Endodermal cell (in vitro differentiated cells): ENCODE data around the gene PRPSAP1. TPM values are rescaled to one million over a fixed set of nuclear protein-coding genes. Genes with fewer than 3 reads are reported as not detected.

Experiments
- DNase-seq: peaks from one replicate; pipeline ENCODE4 v3.0.0-alpha.2; 2017
- H3K27ac ChIP-seq: 2 replicates; pipeline ENCODE4 v1.5.1; 2013; ENCODE audit warnings: mild to moderate bottlenecking, low read depth, low read length, moderate library complexity
- H3K27me3 ChIP-seq: 2 replicates; pipeline ENCODE4 v1.6.1; 2013; ENCODE audit warnings: mild to moderate bottlenecking, low read length, moderate library complexity; ENCODE audit not compliant: insufficient read depth, control insufficient read depth, poor library complexity, severe bottlenecking
- H3K36me3 ChIP-seq: 2 replicates; pipeline ENCODE4 v1.7.0; 2013; ENCODE audit warnings: mild to moderate bottlenecking, low read length, moderate library complexity; ENCODE audit not compliant: control insufficient read depth, insufficient read depth
- H3K4me1 ChIP-seq: one replicate; pipeline ENCODE4 v1.7.0; 2013; ENCODE audit warnings: low read length; ENCODE audit not compliant: control insufficient read depth, insufficient read depth
- H3K4me3 ChIP-seq: 2 replicates; pipeline ENCODE4 v1.5.1; 2013; ENCODE audit warnings: mild to moderate bottlenecking, low read length, moderate library complexity
- H3K9ac ChIP-seq: 2 replicates; pipeline ENCODE4 v1.6.1; 2013; ENCODE audit warnings: mild to moderate bottlenecking, low read length, moderate library complexity; ENCODE audit not compliant: poor library complexity, severe bottlenecking; ENCODE audit errors: extremely low read depth
- H3K9me3 ChIP-seq: 2 replicates; pipeline ENCODE4 v1.6.1; 2013; ENCODE audit warnings: mild to moderate bottlenecking, low read length, moderate library complexity; ENCODE audit not compliant: control insufficient read depth
- H3K27ac Mint-ChIP-seq: 2 replicates; pipeline ENCODE4 v1.8.0; 2020; ENCODE audit warnings: mixed read lengths
- H3K27me3 Mint-ChIP-seq: 2 replicates; pipeline ENCODE4 v1.8.0; 2021; ENCODE audit warnings: mild to moderate bottlenecking, mixed read lengths; ENCODE audit not compliant: insufficient read depth
- H3K36me3 Mint-ChIP-seq: 2 replicates; pipeline ENCODE4 v1.8.0; 2020; ENCODE audit warnings: low read depth, mixed read lengths
- H3K4me1 Mint-ChIP-seq: 2 replicates; pipeline ENCODE4 v1.8.0; 2020; ENCODE audit warnings: mixed read lengths
- H3K4me3 Mint-ChIP-seq: 2 replicates; pipeline ENCODE4 v1.8.0; 2020; ENCODE audit warnings: mild to moderate bottlenecking, moderate library complexity, mixed read lengths
- H3K9me3 Mint-ChIP-seq: 2 replicates; pipeline ENCODE4 v1.8.0; 2020; ENCODE audit warnings: mild to moderate bottlenecking, mixed read lengths
- WGBS, 2 experiments: methylation state at CpG; one replicate each; pipeline versions ENCODE4 v1.1.5 to v1.1.7; 2013; ENCODE audit warnings: missing lambda C conversion rate in 2 of 2, mixed read lengths in 1 of 2; ENCODE audit not compliant: insufficient coverage in 1 of 2, insufficient read length in 1 of 2; 5-methylcytosine and 5-hydroxymethylcytosine counted together
- total RNA-seq, 2 donors: library from RNA; stranded (reverse); fragmentation: NEBNext Ultra II Directional in 1 of 2; extraction: Animal tissue kit (Norgen Biotek cat#: 25700) in 1 of 2; gene quantifications; 2 replicates in 1 of 2; 3 replicates in 1 of 2; pipeline ENCODE4 v1.2.1, GENCODE V29; 2021
- TF ChIP-seq, protein P1 (sequence below): fragments of 200-600 bp; sonication (generic); conservative IDR thresholded peaks from 2 replicates; pipeline ENCODE4 v1.5.0; 2021; ENCODE audit warnings: antibody characterized with exemption, mild to moderate bottlenecking

The PRPSAP1 gene
- total RNA-seq, 2 donors from 2014 or later, result 60.9 to 89.8 TPM

DNA sequence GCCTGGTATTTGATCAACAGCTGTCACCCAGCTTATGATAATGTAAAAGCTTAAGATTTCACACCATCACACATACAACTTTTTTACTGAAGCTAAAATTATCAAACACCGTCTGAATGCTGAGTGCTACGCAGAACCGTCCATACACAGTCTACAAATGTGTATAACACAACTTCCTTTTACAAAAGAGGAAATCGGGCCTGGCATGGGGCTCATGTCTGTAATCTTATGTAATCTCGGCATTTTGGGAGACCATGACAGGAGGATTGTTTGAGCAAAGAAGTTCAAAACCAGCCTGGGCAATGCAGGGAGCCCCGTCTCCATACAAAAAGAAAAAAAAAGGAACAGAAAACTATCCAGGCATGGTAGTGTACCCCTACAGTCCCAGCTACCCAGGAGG is 26.0 kb downstream of the PRPSAP1 start:
- no peaks in the 10 kb centered on the region for H3K27me3 Mint-ChIP-seq
- Histone ChIP-seq H3K4me1 (no peaks in the 10 kb centered on the region), H3K9ac (no peak overlapping the region), H3K4me3 (no peak overlapping the region), H3K36me3 (peaks cover 76% of the 10 kb centered on the region), H3K27ac (no peak overlapping the region), H3K9me3 (no peaks in the 10 kb centered on the region), H3K27me3 (no peaks in the 10 kb centered on the region)
- no peaks in the 10 kb centered on the region for H3K4me1 Mint-ChIP-seq
- peaks cover 50% of the 10 kb centered on the region for H3K36me3 Mint-ChIP-seq
- H3K4me3 Mint-ChIP-seq, result no peak overlapping the region
- WGBS, 2 experiments, result 80 to 96% methylated on average over 3 to 6 of the region's 6 CpGs
- no peaks in the 10 kb centered on the region for H3K9me3 Mint-ChIP-seq
- TF ChIP-seq, protein P1, sequence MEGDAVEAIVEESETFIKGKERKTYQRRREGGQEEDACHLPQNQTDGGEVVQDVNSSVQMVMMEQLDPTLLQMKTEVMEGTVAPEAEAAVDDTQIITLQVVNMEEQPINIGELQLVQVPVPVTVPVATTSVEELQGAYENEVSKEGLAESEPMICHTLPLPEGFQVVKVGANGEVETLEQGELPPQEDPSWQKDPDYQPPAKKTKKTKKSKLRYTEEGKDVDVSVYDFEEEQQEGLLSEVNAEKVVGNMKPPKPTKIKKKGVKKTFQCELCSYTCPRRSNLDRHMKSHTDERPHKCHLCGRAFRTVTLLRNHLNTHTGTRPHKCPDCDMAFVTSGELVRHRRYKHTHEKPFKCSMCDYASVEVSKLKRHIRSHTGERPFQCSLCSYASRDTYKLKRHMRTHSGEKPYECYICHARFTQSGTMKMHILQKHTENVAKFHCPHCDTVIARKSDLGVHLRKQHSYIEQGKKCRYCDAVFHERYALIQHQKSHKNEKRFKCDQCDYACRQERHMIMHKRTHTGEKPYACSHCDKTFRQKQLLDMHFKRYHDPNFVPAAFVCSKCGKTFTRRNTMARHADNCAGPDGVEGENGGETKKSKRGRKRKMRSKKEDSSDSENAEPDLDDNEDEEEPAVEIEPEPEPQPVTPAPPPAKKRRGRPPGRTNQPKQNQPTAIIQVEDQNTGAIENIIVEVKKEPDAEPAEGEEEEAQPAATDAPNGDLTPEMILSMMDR, result no peak
- H3K27ac Mint-ChIP-seq, result no peak overlapping the region
- no peak for DNase-seq

DNA sequence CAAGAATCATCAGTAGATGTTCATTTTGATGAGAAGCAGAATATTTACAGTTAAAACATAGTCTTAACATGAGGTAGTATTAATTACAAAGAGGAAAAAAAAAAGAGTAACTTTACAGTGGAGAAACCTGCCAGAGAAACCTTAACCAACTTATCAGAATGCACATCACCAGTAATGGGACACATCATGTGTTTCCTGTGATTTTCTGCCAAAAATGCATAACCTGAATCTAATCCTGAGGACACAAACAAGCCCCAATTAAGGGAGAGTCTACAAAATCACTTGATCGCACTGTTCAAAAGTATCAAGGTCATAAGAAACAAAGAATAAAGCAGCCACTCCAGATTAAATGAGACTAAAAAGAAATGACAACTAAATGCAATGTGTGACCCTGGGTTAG is 27.4 kb downstream of the PRPSAP1 start:
- Histone ChIP-seq H3K9me3 (no peaks in the 10 kb centered on the region), H3K9ac (no peak overlapping the region), H3K4me1 (no peaks in the 10 kb centered on the region), H3K27ac (no peak overlapping the region), H3K27me3 (no peaks in the 10 kb centered on the region), H3K4me3 (no peak overlapping the region), H3K36me3 (peaks cover 76% of the 10 kb centered on the region)
- no peak for DNase-seq
- TF ChIP-seq, protein P1, result no peak
- 96% methylated on average over 1 of the region's 1 CpG; no CpG with 5 or more reads in 1 of the 2 experiments for WGBS, 2 experiments
- Mint-ChIP-seq H3K4me3 (no peak overlapping the region), H3K27me3 (no peaks in the 10 kb centered on the region), H3K9me3 (no peaks in the 10 kb centered on the region), H3K36me3 (peaks cover 57% of the 10 kb centered on the region), H3K4me1 (no peaks in the 10 kb centered on the region), H3K27ac (no peak overlapping the region)

DNA sequence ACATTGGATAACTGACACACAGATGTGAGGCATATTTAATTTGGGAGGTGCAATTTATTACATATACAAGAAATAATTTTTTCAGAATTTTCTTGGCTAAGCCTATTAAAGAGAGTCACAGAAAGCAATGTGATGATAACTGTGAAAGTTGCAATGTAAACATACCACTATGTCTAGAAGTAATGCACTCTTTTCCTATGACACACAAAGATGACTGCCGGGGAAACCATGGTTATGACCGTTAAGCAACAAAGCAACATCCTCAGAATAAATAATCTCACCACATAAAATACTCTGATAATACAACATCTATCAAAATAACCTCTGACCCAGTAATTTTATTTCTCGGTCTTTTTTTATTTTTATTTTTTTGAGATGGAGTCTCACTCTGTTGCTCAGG is 35.1 kb downstream of the PRPSAP1 start:
- peaks cover 53% of the 10 kb centered on the region for H3K36me3 ChIP-seq
- Mint-ChIP-seq H3K4me3 (no peak overlapping the region), H3K4me1 (no peaks in the 10 kb centered on the region), H3K27ac (no peak overlapping the region), H3K36me3 (peaks cover 42% of the 10 kb centered on the region), H3K9me3 (no peaks in the 10 kb centered on the region), H3K27me3 (no peaks in the 10 kb centered on the region)
- no peaks in the 10 kb centered on the region for H3K4me1 ChIP-seq
- TF ChIP-seq, protein P1, result no peak
- H3K9me3 ChIP-seq, result no peaks in the 10 kb centered on the region
- H3K27ac ChIP-seq, result no peak overlapping the region
- H3K27me3 ChIP-seq, result no peaks in the 10 kb centered on the region
- no peak for DNase-seq
- WGBS, 2 experiments, result 98 to 100% methylated on average over 2 to 3 of the region's 3 CpGs
- no peak overlapping the region for H3K9ac ChIP-seq
- no peak overlapping the region for H3K4me3 ChIP-seq
